Naive thymus-derived CD4-positive, alpha-beta T cell (primary cell): Measurements from ENCODE around the gene C10orf90. TPM values are rescaled to one million over a fixed set of nuclear protein-coding genes. Genes with fewer than 3 reads are reported as not detected.

Source experiments
- ATAC-seq: fragments of 150-1000 bp; cut with Tn5 transposase; 2 replicates; pipeline ENCODE4 v1.10.0; 2021; ENCODE audit warnings: mild to moderate bottlenecking, moderate library complexity
- CTCF ChIA-PET: fragments of 350-600 bp; sonication (Branson Sonifier 250); formaldehyde crosslinking; loops from one replicate; lab custom pipeline; 2021; ENCODE audit warnings: antibody characterized with exemption; lab: Charles Lee
- POLR2A ChIA-PET: fragments of 350-600 bp; sonication (Branson Sonifier 250); formaldehyde crosslinking; loops from one replicate; lab custom pipeline; 2021; ENCODE audit warnings: antibody characterized with exemption, inconsistent platforms; lab: Charles Lee
- DNase-seq, 9 donors: peaks; one replicate each; pipeline versions ENCODE4 v3.0.0 to v3.0.0-alpha.2; 2020 to 2022; ENCODE audit warnings: mixed read lengths in 1 of 9
- H3K27ac ChIP-seq: one replicate; pipeline ENCODE4 v1.7.0; 2013; ENCODE audit warnings: mild to moderate bottlenecking, low read depth, low read length, moderate library complexity
- H3K27me3 ChIP-seq, 2 donors: one replicate each; pipeline ENCODE4 v1.7.0; 2013; ENCODE audit warnings: low read length in 2 of 2, mild to moderate bottlenecking in 2 of 2, moderate library complexity in 2 of 2; ENCODE audit not compliant: control insufficient read depth in 2 of 2, insufficient read depth in 2 of 2
- H3K36me3 ChIP-seq, 3 experiments: 1 replicate in 2 of 3; 2 replicates in 1 of 3; pipeline ENCODE4 v1.7.0; 2013; ENCODE audit warnings: low read length in 3 of 3, mild to moderate bottlenecking in 3 of 3, moderate library complexity in 1 of 3; ENCODE audit not compliant: insufficient read depth in 3 of 3, control insufficient read depth in 2 of 3
- H3K4me1 ChIP-seq, 2 donors: one replicate each; pipeline ENCODE4 v1.7.0; 2013; ENCODE audit warnings: low read length in 2 of 2, mild to moderate bottlenecking in 2 of 2, moderate library complexity in 1 of 2; ENCODE audit not compliant: control insufficient read depth in 2 of 2, insufficient read depth in 2 of 2
- H3K4me3 ChIP-seq: 2 replicates; pipeline ENCODE4 v1.7.0; 2013; ENCODE audit warnings: mild to moderate bottlenecking, low read length
- H3K9me3 ChIP-seq, 3 experiments: 1 replicate in 2 of 3; 2 replicates in 1 of 3; pipeline ENCODE4 v1.7.0; 2013; ENCODE audit warnings: low read length in 3 of 3; ENCODE audit not compliant: control insufficient read depth in 2 of 3
- H3K27ac Mint-ChIP-seq, 9 donors: one replicate each; pipeline ENCODE4 v1.8.0; 2020 to 2022; ENCODE audit warnings: mixed read lengths in 9 of 9, mild to moderate bottlenecking in 8 of 9, moderate library complexity in 5 of 9, inconsistent platforms in 2 of 9
- H3K27me3 Mint-ChIP-seq, 5 donors: one replicate each; pipeline ENCODE4 v1.8.0; 2021 to 2022; ENCODE audit warnings: mixed read lengths in 5 of 5, mild to moderate bottlenecking in 1 of 5
- H3K36me3 Mint-ChIP-seq, 5 donors: one replicate each; pipeline ENCODE4 v1.8.0; 2020 to 2022; ENCODE audit warnings: mixed read lengths in 5 of 5, mild to moderate bottlenecking in 3 of 5, inconsistent platforms in 1 of 5
- H3K4me1 Mint-ChIP-seq, 7 donors: one replicate each; pipeline ENCODE4 v1.8.0; 2020 to 2022; ENCODE audit warnings: mixed read lengths in 7 of 7, mild to moderate bottlenecking in 3 of 7, inconsistent platforms in 1 of 7
- H3K4me3 Mint-ChIP-seq, 10 donors: one replicate each; pipeline ENCODE4 v1.8.0; 2020 to 2022; ENCODE audit warnings: mild to moderate bottlenecking in 10 of 10, mixed read lengths in 10 of 10, moderate library complexity in 6 of 10, inconsistent platforms in 2 of 10
- H3K9me3 Mint-ChIP-seq, 11 donors: one replicate each; pipeline ENCODE4 v1.8.0; 2020 to 2022; ENCODE audit warnings: mixed read lengths in 11 of 11, mild to moderate bottlenecking in 4 of 11, inconsistent platforms in 1 of 11, moderate library complexity in 1 of 11
- intact Hi-C, 2 donors: fragments of 100-400 bp; cut with micrococcal nuclease; formaldehyde crosslinking; loops; one replicate each; pipeline ENCODE4 v1.15.1; 2023
- polyA plus RNA-seq, 2 donors: library from polyadenylated mRNA; unstranded; fragments of 300-500 nt; fragmentation: Illumina TruSeq; gene quantifications; one replicate each; pipeline ENCODE4 v1.2.3, GENCODE V29; 2021
- total RNA-seq, 6 experiments: library from RNA in 5 of 6; stranded (reverse) in 5 of 6; gene quantifications; 1 replicate in 5 of 6; 2 replicates in 1 of 6; pipeline ENCODE4 v1.2.3 and lab custom pipeline; 2021 to 2026

C10orf90 gene
- total and polyA plus RNA-seq, 7 experiments from 2014 or later: not detected

GRCh38 chr10:126544565-126544964 lies 125.9 kb downstream of the C10orf90 start:
- intact Hi-C loops: no loop called here
- no peak overlapping the region for H3K27ac ChIP-seq
- no peak overlapping the region for H3K4me3 ChIP-seq
- peaks cover 0 to 10% (median 0%) of the 10 kb centered on the region in 11 donors for H3K9me3 Mint-ChIP-seq
- ChIA-PET POLR2A (no interaction called here), CTCF (no interaction called here)
- DNase-seq: no peak
- H3K27me3 Mint-ChIP-seq: peaks cover 0 to 7% (median 0%) of the 10 kb centered on the region in 5 donors
- H3K36me3 ChIP-seq: no peaks in the 10 kb centered on the region
- no peaks in the 10 kb centered on the region for H3K36me3 Mint-ChIP-seq
- H3K4me3 Mint-ChIP-seq: no peak overlapping the region
- H3K4me1 ChIP-seq: no peaks in the 10 kb centered on the region
- no peaks in the 10 kb centered on the region for H3K4me1 Mint-ChIP-seq
- H3K27ac Mint-ChIP-seq: no peak overlapping the region
- no peaks in the 10 kb centered on the region for H3K27me3 ChIP-seq
- ATAC-seq: no peak
- H3K9me3 ChIP-seq: no peaks in the 10 kb centered on the region

- POLR2A ChIA-PET: interaction anchor here (0.6 kb wide), 1 partner anchor 32 kb away, joined by 3 read pairs; no protein-coding TSS in a partner anchor
- Mint-ChIP-seq H3K27me3 (peaks cover 0 to 18% (median 0%) of the 10 kb centered on the region in 5 donors), H3K4me1 (no peaks in the 10 kb centered on the region), H3K4me3 (no peak overlapping the region), H3K27ac (no peak overlapping the region), H3K36me3 (no peaks in the 10 kb centered on the region), H3K9me3 (peaks cover 0 to 6% (median 0%) of the 10 kb centered on the region in 11 donors)
- Histone ChIP-seq H3K27ac (no peak overlapping the region), H3K27me3 (no peaks in the 10 kb centered on the region), H3K4me1 (no peaks in the 10 kb centered on the region), H3K9me3 (no peaks in the 10 kb centered on the region), H3K4me3 (no peak overlapping the region), H3K36me3 (no peaks in the 10 kb centered on the region)
- ATAC-seq: no peak
- DNase-seq: no peak
- intact Hi-C loops: no loop called here
- CTCF ChIA-PET: no interaction called here
Observed at GRCh38 chr10:126538439-126539135, 131.9 kb downstream of the C10orf90 start.

GRCh38 chr10:126536656-126537055 lies 133.8 kb downstream of the C10orf90 start:
- Histone ChIP-seq H3K27ac (no peak overlapping the region), H3K4me1 (no peaks in the 10 kb centered on the region), H3K9me3 (no peaks in the 10 kb centered on the region), H3K27me3 (no peaks in the 10 kb centered on the region), H3K4me3 (no peak overlapping the region), H3K36me3 (no peaks in the 10 kb centered on the region)
- intact Hi-C loops: no loop called here
- no peaks in the 10 kb centered on the region for H3K36me3 Mint-ChIP-seq
- no peak for ATAC-seq
- H3K27ac Mint-ChIP-seq: no peak overlapping the region
- H3K4me3 Mint-ChIP-seq: no peak overlapping the region
- no peaks in the 10 kb centered on the region for H3K4me1 Mint-ChIP-seq
- CTCF ChIA-PET: no interaction called here
- H3K9me3 Mint-ChIP-seq: peaks cover 0 to 4% (median 0%) of the 10 kb centered on the region in 11 donors
- POLR2A ChIA-PET: no interaction called here
- peaks cover 0 to 18% (median 0%) of the 10 kb centered on the region in 5 donors for H3K27me3 Mint-ChIP-seq
- no peak for DNase-seq

GRCh38 chr10:126536148-126536547 lies 134.3 kb downstream of the C10orf90 start:
- intact Hi-C loops: no loop called here
- DNase-seq (no peak), ATAC-seq (no peak)

GRCh38 chr10:126533644-126534043 lies 136.8 kb downstream of the C10orf90 start:
- POLR2A ChIA-PET: no interaction called here
- Histone ChIP-seq H3K4me1 (no peaks in the 10 kb centered on the region), H3K36me3 (no peaks in the 10 kb centered on the region), H3K4me3 (no peak overlapping the region), H3K27me3 (no peaks in the 10 kb centered on the region), H3K27ac (no peak overlapping the region), H3K9me3 (no peaks in the 10 kb centered on the region)
- Mint-ChIP-seq H3K36me3 (no peaks in the 10 kb centered on the region), H3K27ac (no peak overlapping the region), H3K4me3 (no peak overlapping the region), H3K4me1 (no peaks in the 10 kb centered on the region), H3K27me3 (peaks cover 0 to 13% (median 0%) of the 10 kb centered on the region in 5 donors), H3K9me3 (peaks cover 0 to 3% (median 0%) of the 10 kb centered on the region in 11 donors)
- CTCF ChIA-PET: no interaction called here
- ATAC-seq: no peak
- intact Hi-C loops: no loop called here
- no peak for DNase-seq

More at GRCh38 chr10:126536148-126536547, 134.3 kb downstream of the C10orf90 start:
- Mint-ChIP-seq H3K27ac (no peak overlapping the region), H3K9me3 (peaks cover 0 to 4% (median 0%) of the 10 kb centered on the region in 11 donors), H3K4me3 (no peak overlapping the region), H3K36me3 (no peaks in the 10 kb centered on the region), H3K4me1 (no peaks in the 10 kb centered on the region), H3K27me3 (peaks cover 0 to 18% (median 0%) of the 10 kb centered on the region in 5 donors)
- CTCF ChIA-PET: no interaction called here
- Histone ChIP-seq H3K9me3 (no peaks in the 10 kb centered on the region), H3K27me3 (no peaks in the 10 kb centered on the region), H3K4me3 (no peak overlapping the region), H3K27ac (no peak overlapping the region), H3K4me1 (no peaks in the 10 kb centered on the region), H3K36me3 (no peaks in the 10 kb centered on the region)
- POLR2A ChIA-PET: no interaction called here

DNA sequence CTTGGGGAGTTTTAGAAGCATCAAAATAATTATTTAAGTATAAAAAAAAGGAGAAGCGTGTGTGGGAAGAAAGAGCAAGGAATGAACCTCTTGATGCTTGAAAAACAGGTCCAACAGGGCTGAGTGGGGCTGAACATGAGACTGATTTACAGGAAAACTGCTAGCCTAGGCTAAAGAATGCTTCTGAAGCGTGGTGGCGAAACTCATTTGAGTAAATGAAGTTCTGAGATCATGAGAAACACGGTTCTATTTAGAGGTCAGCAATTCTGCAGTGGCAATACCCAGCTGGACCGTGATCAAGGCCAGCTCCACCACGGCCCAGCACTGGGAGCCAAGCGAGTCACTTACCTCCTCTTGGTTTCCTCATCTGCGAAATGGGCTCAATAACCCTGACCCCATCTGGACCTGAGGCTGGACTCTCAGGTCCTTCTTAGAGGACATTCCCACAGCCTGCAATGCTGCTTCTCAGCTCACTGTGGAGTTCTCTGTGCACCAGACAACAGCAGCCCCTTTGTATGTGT lies 142.1 kb downstream of the C10orf90 start:
- ChIA-PET CTCF (no interaction called here), POLR2A (no interaction called here)
- Histone ChIP-seq H3K36me3 (no peaks in the 10 kb centered on the region), H3K4me3 (no peak overlapping the region), H3K9me3 (no peaks in the 10 kb centered on the region), H3K27ac (no peak overlapping the region), H3K27me3 (no peaks in the 10 kb centered on the region), H3K4me1 (no peaks in the 10 kb centered on the region)
- Mint-ChIP-seq H3K9me3 (peaks cover 0 to 2% (median 0%) of the 10 kb centered on the region in 11 donors), H3K36me3 (no peaks in the 10 kb centered on the region), H3K4me3 (no peak overlapping the region), H3K4me1 (no peaks in the 10 kb centered on the region), H3K27ac (no peak overlapping the region), H3K27me3 (peaks cover 0 to 10% (median 0%) of the 10 kb centered on the region in 5 donors)
- ATAC-seq (no peak), DNase-seq (no peak)
- intact Hi-C loops: no loop called here
